Activated T-helper 1 cell treated with anti-CD3 and anti-CD28 coated beads, Interleukin-2, amount 50 U/mL, for 16 hours (primary cell): Measurements from ENCODE around the gene CISD2.
"Not testable (repeated sequence)": the region's sequence is repeated elsewhere in the genome, so short reads cannot be mapped to it uniquely, and the experiment has no call there.

Experiments used
- DNase-seq, 2 donors: peaks; one replicate each; pipeline ENCODE4 v3.0.0-alpha.2; 2020; ENCODE audit warnings: low read depth in 1 of 2, low spot score in 1 of 2

The CISD2 gene

DNA sequence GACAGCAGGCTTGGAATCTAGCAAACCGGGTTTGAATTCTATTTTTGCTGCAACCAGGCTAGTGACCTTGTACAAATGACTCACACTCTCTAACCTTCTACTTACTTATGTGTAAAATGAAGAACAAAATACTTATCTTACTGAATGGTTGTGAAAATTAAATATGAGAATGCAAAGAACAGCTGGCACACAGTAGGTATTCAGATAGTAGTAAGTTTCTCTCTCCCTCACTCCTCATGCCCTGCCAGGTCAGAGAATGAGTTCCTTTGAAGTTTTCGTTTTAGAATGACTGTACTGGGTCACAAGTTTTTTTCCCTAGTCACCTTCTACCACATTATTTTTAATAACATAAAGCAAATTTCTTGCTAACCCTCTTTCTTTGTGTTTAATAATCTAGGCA is 33.0 kb downstream of the CISD2 start:
- DNase-seq, result no peak

DNA sequence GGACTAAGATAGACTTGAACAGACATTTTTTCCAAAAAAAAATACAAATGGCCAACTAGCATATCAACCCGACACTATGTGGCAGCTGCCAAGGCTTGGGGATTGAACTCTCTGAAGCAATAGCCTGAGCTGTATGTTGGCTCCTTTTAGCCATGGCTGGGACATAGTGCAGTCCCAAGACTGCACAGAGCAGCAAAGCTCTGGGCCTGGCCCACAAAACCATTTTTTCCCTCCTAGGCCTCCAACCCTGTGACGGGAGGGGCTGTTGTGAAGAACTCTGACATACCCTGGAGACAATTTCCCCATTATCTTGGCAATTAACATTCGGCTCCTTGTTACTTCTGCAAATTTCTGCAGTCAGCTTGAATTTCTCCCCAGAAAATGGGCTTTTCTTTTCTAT is 50.1 kb downstream of the CISD2 start:
- DNase-seq, result no peak

DNA sequence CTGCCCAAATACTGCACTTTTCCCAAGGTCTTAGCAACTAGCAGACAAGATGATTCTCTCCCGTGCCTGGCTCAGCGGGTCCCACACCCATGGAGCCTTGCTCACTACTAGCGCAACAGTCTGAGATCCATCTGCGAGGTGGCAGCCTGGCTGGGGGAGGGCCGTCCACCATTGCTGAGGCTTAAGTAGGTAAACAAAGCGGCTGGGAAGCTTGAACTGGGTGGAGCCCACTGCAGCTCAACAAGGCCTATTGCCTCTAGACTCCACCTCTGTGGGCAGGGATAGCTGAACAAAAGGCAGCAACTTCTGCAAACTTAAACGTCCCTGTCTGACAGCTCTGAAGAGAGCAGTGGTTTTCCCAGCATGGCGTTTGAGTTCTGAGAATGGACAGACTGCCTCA is 50.9 kb downstream of the CISD2 start:
- not testable (repeated sequence) for DNase-seq

DNA sequence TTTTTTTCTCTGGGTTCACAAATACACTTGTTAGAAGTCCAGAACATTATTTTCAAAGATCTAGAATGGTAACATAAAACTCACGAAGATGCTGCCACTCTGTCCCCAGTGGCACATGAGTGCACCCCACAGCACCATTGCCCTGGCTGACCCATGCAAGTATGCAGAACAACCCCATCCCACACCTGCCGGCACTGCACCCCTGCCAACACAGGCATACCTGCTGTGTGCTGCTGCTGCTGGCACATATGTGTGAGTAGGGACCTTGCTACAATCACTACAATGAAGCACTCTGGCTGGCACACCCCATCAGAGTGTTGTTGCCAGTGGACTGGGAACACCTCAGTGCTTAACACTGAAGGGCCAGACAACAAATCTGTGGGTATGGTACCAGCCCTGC is 66.9 kb downstream of the CISD2 start:
- DNase-seq, result no peak

DNA sequence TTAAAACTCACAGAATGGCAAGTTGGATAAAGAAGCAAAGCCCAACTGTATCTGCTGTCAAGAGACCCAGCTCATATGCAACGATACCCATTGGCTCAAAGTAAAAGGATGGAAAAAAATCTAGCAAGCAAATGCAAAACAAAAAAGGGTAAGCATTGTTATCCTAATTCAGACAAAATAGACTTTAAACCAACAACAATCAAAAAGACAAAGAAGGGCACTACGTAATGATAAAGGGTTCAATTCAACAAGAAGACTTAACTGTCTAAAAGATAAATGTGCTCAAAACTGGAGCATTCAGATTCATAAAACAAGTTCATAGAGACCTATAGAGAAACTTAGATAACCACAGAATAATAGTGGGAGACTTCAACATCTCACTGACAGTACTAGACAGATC is 69.3 kb downstream of the CISD2 start:
- not testable (repeated sequence) for DNase-seq
